Transverse colon (tissue), 3 donors: ENCODE data around the gene TMPRSS11B.

Experiments used
- POLR2A ChIP-seq: fragments of 450-650 bp; IDR thresholded peaks from one replicate; pipeline ENCODE4 v1.6.1; 2016; ENCODE audit warnings: antibody characterized with exemption, mild to moderate bottlenecking, moderate library complexity
- TF ChIP-seq, protein P1 (sequence below), 5 experiments: fragments of 200-600 bp in 3 of 5; fragments of 450-650 bp in 2 of 5; sonication (generic) in 3 of 5; IDR thresholded peaks; 1 replicate in 2 of 5; 2 replicates in 3 of 5; pipeline ENCODE4 v1.5.1; 2016 to 2017; ENCODE audit warnings: antibody characterized with exemption in 5 of 5, inconsistent platforms in 3 of 5, mild to moderate bottlenecking in 2 of 5, moderate library complexity in 1 of 5

GRCh38 chr4:68184923-68185322 lies 60.6 kb downstream of the TMPRSS11B start:
- no peak for TF ChIP-seq POLR2A
- TF ChIP-seq, protein P1, sequence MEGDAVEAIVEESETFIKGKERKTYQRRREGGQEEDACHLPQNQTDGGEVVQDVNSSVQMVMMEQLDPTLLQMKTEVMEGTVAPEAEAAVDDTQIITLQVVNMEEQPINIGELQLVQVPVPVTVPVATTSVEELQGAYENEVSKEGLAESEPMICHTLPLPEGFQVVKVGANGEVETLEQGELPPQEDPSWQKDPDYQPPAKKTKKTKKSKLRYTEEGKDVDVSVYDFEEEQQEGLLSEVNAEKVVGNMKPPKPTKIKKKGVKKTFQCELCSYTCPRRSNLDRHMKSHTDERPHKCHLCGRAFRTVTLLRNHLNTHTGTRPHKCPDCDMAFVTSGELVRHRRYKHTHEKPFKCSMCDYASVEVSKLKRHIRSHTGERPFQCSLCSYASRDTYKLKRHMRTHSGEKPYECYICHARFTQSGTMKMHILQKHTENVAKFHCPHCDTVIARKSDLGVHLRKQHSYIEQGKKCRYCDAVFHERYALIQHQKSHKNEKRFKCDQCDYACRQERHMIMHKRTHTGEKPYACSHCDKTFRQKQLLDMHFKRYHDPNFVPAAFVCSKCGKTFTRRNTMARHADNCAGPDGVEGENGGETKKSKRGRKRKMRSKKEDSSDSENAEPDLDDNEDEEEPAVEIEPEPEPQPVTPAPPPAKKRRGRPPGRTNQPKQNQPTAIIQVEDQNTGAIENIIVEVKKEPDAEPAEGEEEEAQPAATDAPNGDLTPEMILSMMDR (IDR thresholded peaks at IDR 0.05) = no peak
